Measurements from ENCODE around the gene SLC35F3.

- TF ChIP-seq CTCF (IDR thresholded peaks at IDR 0.05) (no peak), POLR2A (IDR thresholded peaks at IDR 0.05) (no peak)
These were observed 3.0 kb upstream of the SLC35F3 start for GRCh38 chr1:233901495-233901894.

Measured in right lobe of liver (tissue), 4 donors.